ENCODE data around the gene PEDS1.
"Not testable (repeated sequence)": the region's sequence is repeated elsewhere in the genome, so short reads cannot be mapped to it uniquely, and the experiment has no call there.

Gene PEDS1

DNA sequence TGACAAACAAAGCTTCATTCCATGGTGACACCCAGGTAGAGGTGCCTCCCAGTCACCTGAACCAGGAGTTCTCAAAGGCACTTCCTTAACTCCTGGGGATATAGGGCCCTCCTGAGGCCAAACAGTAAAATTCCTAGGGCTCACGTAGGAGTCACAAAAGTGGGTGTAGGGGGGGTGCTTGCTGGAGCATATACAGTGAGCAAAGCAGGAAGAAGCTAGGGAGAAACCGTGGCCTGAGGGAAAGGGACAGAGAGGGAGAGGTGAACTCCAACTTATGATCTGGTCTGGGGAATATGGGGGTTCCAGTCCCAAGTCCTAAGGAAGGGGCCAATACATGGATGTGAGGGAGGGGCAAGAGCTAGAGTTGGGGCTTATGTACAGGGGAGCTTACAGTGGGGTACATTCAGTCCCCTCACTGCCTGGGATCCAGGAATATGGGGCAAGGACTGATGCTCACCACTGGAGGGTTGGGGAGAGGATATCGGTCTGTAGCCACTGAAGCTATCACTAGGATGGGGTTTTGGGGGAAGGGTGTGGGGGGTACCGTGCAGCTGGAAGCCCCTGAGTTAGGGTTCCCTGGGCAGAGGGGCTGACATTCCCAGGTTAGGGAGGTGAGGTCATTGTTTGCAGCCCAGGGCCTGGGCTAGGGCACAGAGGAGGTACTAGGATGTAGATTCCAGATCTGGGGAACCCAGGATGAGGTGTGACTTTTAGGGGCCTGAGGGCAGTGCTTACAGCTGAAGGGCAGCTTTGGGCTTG is 950 bp downstream of the PEDS1 start:
- DNase-seq = no peak

DNA sequence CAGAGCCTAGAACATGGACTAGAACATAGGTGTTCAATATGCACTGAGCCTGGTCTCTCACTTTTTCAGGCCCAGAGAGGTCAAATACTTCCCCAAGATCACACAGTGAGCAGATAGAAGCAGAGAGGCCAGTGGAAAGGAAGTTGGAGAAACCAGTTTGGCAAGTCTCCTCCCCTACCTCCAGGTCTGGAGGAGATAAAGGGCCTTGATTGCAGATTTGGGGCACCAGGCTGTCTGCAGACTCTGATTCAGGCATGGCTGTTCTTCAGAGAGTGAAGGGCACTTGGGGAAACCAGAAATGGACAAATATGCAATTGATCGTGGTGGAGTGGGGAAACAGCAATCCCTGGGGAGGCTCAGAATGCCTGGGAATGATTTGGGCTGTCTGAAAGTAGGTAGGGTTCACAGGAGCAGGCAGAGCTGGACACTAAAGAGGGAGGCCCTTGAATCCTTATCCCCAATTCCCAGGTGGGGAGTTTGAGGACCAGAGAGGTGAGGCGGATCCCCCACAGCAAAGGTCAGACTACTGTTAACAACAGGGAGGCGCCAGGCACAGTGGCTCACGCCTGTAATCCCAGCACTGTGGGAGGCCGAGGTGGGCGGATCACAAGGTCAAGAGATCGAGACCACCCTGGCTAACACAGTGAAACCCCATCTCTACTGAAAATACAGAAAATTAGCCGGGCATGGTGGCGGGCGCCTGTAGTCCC is 2.3 kb downstream of the PEDS1 start:
- DNase-seq = no peak

DNA sequence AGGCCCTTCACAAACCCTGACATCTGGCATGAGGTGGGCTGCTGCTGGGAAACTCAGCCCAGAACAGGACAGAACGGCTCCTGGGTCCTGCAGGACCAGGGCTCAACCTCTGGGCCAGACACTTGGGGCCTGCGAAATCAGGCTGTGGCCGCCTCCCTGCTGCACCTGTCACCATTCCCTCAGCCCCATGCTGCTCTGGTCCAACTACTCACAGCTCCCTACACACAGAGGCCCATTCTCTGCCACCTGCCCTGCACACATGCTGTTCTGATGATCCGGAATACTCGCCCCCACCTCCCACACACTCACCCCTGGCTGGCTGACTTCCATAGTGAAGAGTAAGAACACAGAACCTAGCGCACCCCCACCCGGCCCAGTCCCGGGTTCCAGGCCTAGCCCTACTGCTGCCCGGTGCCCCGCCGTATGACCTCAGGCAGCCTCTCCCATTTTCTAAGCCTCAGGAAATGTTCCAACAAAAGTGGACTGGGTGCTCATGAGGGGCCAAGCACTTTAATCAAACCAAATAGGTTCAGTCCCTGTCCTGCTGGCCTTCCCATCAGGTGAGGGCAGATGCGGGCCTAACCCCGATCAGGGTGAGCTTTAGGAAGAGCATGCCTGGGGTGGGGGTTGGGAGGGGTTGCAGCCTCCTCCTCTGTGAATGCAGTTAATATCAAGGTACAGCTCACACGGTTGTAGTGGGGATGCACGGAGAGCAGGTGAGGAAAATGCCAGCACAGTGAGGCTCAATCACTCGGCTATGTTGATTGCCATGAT is 3.9 kb downstream of the PEDS1 start:
- no peak for DNase-seq

DNA sequence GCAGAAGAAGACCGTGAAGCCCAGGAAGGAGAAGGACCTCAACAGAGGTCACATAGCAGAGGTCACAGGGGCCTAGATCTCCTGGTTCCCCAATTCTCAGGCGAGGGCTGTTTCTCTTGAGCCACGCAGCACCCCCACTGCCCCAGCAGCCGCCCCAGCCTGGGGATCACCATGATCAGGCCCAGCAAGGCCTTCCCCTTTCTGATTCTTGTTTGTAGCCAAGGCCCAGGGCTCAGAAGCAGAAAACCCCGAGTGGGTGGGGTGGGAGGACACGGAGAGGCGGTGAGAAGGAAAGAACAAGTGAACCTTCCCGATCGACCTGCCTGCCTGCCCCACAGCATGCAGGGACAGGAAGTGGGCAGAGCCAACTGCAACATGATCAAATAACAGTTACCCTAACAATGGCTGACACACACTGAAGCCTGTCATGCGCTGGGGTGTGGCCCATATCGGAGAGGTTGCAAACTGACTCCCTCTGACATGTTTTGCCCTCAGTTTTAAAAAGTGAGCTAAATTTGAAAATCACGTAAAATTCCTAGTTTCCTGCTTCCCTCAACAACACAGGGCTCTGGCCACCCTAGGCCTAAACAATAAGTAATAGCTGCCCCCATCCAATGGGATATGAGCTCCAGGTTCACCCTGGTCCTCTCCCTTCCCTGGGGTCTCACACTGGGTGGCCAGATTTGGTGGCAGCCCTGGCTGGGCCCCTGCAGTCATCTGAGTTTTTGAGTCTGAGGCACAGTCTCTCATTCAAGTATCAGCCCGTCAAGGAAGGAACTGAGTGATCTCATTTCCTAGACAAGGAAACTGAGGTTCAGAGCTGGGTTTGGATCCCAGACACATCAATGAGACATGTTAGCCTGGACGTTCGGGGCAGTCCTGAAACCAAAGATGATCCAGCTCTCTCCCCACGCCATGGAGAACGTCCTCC is 6.5 kb downstream of the PEDS1 start:
- DNase-seq = no peak

DNA sequence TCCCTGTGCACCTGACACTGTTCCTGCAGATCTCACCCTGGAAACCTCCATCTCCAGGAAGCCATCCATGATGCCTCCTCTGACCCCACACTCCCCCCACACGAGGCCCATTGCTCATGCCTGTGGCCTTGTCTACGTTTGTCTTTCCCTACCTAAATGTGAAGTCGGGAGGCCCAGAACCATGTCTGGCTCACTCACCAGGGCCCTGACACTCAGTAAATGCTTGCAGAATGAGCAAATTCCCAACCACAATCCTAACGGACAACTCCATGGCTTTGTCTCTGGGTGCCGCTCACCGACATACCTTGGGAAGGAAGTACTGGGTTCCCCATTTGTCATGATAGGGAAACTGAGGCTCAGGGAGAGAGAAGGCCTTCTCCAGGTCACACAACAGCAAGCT is 7.3 kb downstream of the PEDS1 start:
- DNase-seq = no peak

DNA sequence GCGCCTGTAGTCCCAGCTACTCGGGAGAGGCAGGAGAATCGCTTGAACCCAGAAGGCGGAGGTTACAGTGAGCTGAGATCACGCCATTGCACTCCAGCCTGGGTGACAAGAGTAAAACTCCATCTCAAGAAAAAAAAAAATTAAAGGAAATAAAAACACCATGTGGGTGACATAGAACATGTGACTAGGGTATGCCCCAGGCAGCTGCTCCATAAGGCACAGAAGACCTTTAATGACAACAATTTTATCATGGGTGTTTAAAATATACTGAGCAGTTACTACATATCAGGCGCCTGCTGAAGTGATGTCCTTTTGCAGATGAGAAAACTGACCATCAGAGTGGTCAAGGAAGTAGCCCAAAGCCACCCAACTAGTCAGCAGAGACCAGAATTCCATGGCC is 8.0 kb downstream of the PEDS1 start:
- DNase-seq = no peak

DNA sequence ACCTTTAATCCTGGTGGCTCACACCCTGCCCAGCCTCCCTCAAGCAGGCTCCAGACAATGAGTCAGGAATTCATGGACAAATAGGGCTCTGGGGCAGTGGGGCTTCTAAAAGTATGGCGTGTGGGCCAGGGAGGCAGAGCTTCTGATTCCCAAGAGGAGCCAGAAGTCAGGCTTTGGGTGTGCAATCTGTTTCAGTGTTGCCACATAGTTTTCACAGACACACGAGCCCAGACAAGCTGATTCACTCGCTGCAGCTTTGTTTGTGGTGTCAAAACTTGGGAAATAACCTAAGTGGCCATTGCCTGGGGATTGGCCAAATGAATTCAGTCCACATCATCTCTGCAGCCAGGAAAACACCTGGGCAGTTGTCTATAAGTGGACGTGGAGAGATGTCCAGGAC is 9.2 kb downstream of the PEDS1 start:
- no peak for DNase-seq

DNA sequence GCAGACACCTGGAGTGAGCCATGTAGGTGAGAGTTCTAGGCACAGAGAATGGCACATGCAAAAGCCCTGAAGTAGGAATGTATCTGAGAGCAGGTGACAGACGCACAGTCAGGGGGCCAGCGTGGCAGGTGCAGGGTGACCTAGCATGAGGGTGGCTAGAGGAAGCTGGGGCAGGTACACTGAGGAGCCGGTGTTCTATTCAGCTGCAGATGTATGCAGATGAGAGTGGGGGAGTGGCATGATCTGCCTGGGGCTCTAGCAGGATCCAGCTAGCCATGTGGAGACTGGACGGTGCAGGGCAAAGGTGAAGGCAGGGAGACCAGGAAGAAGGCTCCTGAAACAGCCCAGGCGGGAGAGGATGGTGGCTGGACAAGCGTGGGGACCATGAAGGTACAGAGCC is 10.7 kb downstream of the PEDS1 start:
- DNase-seq = no peak

DNA sequence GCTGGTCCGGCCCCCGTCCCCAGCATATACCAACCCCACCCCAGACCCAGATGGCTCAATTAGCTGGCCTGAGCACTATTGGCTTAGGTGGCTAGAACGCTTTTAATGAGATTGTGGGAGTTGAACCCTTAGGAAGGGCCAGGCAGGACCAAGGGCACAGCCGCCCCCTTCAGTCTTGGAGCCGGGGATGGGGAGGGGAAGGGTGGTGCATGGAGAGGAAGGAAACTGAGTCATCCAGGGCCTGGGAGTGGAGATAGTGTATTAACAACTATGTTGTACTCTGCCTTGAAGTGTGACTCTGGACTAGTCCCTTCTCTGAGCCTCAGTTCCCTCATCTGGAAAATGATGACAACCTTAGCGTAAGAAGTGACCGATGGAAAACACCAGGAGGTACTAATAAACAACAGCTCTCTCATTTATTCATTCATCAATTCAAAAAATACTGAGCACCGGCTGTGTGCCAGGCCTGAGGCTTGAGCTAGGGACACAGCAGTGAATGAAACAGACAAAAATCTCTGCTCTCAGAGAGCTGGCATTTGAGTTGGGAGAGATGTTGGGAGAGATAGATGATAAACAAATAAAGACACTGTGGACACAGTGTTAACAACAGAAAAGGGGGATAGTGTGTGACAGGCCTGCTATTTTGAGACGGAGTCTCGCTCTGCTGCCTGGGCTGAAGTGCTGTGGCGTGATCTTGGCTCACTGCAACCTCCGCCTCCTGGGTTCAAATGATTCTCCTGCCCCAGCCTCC is 11.5 kb downstream of the PEDS1 start:
- no peak for DNase-seq

DNA sequence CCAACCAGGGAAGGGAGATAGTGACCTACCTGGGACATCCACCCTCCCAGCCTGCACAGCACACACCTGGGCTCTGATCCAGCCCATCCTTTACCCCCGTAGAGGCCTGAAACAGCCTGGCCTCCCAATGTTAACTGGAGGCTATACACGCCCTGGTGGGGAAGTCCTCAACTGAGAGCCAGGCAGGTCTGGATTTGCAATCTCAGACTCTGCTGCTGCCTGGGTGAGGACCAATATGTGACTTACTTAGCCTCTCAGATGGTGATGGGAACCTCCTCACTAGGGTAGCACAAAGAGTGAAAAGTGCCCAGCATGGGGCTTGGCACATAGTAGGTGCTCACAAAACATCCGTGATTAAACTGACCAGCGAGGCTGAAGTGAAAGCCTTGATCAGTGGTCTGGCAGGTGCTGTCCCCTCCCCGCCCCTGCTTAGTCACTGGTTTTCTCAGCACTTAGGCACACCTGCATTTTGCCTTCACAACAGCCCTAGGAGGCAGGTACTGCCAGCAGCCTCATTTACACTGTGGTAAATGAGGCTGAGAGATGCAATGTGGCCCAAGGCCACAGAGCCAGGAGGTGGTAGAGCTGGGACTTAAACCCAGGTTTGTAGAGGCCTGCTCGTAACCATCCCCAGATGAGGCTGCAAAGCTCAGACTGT is 12.4 kb downstream of the PEDS1 start:
- DNase-seq = no peak

DNA sequence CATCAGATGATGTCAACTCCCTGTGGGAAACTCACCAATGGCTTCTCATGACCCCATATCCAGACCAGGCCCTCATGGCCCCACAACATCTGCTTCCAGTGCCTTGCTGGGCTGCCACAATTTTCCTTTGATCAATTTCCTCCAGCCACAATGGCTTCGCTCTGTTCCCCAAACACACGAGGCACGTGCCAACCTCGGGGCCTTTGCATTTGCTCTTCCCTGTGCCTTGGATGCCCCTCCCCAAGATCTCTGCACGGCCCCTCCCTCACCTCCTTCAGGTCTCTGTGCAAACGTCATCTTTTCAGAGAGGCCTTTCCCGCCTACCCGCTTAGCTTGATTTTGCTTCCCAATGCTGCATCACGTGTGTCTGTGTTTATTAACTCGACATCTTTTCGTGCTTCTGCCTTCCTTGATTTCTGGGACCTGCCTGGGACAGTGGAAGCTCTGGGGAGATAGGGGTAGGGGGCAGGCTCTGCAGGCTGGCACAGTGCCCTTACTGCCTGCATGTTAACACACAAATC is 13.1 kb downstream of the PEDS1 start:
- no peak for DNase-seq

DNA sequence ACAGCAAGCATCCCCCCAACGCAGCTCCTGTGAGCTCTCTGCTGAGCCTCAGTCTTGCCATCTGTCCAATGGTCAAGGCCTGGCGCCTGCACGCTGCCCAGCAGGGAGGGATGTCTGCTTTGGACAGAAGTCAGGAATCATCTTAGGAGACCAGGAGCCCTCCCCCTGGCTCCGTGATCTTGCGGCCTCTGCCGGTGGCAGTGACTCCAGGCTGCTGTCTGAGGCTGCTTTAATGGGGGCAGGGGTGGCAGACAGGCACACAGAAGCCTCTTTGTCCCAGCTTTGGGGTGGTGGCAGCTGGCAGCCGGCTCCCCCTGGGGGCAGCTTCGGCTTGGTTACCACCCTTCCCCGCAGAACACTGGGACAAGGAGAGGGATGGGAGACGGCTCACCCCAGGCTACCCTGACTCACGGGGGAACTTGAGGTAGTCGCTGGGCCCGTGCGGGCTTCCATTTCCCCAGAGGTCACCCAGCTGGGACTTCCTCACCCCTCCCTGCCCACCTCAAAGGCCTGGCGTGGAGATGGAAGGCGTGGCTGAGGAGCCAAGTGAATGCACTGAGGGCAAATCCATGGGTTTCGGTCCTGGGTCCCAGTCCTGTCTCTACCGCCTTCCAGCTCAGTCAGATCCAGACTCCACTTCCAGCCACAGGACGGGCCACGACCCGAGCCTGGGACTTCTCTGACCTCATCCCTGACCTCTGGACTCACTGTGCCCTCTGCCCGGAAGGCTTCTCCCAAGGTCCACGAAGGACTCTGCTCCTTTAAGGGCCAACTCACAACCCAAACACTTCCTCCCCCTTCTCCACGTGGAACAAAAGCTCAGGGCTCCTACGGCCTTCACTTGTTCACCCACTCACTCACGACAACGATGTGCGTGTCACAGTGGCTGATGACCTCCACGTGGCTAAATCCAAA is 14.8 kb downstream of the PEDS1 start:
- DNase-seq = no peak

DNA sequence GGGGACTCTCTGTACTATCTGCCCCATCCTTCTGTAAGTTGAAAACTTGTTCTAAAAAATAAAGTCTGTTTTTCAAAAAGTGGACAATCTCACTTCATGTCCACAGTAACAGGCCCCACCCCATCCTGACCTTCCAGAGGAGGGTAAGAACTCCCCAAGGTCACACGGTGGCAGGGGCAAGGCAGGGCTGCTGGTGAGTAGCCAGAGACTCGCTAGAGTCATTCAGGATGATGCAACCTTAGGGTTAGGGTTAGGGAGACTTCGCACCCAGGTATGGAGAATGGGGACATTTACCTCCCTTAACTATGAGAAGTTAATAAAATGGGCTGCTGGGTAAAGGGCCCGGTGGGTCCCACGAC is 15.4 kb downstream of the PEDS1 start:
- no peak for DNase-seq

DNA sequence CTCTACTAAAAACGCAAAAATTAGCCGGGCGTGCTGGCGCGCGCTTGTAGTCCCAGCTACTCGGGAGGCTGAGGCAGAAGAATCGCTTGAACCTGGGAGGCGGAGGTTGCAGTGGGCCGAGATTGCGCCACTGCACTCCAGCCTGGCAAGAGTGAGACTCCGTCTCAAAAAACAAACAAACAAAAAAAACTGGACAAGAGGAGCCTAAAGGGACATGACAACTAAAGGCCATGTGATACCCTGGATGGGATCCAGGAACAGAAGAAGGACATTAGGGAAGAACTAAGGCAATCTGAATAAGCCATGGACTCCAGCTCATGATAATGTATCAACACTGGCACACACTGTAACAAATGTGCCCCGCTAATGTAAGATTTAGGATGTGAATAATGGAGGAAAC is 15.8 kb downstream of the PEDS1 start:
- not testable (repeated sequence) for DNase-seq

DNA sequence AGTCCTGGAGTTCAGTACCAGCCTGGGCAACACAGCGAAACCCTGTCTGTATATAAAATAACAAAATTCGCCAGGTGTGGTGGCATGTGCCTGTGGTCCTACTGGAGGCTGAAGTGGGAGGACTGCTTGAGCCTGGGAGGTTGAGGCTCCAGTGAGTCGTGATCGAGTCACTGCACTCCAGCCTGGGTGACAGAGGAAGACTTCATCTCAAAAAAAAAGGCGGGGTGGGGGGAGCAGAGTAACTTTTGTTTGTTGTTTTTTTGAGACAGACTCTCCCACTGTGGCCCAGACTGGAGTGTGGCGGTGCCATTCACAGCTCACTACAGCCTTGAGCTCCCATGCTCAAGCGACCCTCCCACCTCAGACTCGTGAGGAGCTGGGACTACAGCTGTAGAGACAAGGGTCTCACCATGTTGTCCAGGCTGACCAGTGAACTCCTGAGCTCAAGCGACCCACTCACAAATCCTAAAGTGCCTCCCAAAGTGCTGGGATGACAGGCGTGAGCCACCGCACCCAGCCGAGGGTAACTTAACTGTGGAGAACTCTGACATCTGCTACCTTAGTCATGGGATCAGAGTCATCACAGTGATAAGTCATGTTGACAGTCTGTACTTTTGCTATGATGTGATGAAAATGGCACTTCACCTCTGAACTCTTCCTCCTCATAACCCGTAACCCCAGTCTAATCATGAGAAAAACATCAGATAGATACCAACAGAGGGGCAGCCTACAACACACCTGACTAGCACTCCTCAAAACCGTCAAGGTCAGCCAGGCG is 16.5 kb downstream of the PEDS1 start:
- no peak for DNase-seq

DNA sequence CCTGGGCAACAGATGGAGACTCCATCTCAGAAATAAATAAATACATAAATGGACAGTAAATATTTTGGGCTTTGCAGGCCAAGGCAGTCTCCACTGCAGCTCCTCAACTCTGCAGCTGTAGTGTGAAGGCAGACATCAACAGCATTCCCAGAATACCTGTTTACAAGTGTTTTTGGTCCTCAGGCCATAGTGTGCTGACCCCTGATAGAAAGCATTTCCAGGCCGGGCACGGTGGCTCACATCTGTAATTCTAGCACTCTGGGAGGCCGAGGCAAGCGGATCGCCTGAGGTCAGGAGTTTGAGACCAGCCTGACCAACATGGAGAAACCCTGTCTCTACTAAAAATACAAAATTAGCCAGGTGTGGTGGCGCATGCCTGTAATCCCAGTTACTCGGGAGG is 18.4 kb downstream of the PEDS1 start:
- DNase-seq = not testable (repeated sequence)

DNA sequence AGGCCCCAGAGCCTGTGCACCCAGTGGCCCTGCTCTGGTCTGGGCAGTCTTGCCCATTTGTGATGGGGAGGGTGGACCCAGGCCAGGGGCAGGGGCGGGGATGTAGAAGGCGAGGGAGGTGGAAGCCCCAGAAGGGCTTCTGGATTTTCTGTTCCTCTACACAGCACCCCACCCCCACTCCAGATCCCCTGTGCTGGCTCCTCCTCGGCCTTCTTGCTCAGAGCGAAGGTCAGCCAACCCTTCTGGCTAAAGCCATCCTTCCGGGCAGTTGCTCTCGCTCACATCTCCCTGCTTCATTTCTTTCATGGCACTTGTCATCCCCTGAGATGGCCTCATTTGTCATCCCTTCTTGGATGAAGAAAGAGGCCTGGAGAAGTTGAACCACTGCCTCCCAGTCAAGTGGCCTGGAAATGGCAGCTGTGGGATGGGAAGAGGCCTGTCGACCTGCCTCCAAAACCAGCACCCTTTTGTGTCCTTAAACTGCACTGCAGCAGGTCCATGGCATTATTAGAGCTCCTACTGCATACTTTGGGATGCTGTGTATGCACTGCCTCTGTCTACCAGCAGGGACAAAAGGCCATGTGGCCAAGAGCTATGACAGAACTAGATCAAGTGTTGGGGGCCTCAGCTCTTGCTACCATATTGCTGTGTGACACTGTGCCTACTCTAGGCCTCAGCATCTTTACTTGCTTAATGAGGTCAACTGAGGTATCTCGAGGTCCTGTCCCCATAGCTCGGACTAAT is 19.9 kb downstream of the PEDS1 start:
- no peak for DNase-seq

DNA sequence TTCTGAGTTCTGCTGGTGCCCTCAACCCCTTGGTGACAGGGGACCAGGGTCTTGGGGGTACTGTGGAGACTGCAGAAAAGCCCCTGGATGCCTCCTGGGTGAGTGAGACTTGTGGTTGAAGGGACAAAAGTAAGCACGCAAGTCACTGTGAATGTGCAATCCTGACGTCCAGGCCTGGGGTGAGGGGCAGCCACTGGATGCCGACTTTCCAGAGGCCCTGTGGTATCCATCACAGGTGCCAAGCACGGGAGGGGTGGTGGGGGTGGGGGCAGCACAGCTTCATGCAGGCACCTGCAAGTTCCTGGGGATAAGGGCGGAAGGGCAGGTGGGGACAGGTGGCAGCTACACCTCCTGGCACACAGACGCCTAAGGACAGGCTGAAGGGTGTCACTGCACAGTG is 20.5 kb downstream of the PEDS1 start:
- DNase-seq = no peak

DNA sequence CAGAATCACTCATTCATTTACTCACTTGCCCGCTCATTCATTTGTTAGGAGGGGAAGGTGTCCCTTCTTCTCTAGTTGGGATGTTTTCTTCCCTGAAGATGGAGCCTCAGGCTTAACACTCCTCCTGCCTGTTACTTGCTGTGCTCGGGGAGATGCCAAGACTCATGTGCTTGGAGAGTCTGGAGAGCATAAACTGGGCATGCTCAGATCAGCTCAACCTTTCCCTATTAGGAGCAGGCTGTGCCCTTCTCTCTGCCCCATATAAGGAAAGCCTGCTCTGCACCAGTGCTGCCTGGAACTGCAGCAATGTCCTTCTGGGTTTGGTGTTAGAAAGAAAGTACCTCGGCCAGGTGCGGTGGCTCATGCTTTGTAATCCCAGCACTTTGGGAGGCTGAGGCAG is 22.5 kb downstream of the PEDS1 start:
- no peak for DNase-seq

Measured in 8988T (cell line).